Left ventricle myocardium superior (tissue), 1 donor: ENCODE measurements around the gene PSMG2. TPM values are rescaled to one million over a fixed set of nuclear protein-coding genes. Genes with fewer than 3 reads are reported as not detected.

Source experiments
- ATAC-seq: fragments of 200-7000 bp; cut with Tn5 transposase; one replicate; pipeline ENCODE4 v1.9.1; 2020; ENCODE audit warnings: mild to moderate bottlenecking, moderate library complexity
- DNase-seq: peaks from one replicate; pipeline ENCODE4 v3.0.0-alpha.2; 2020
- intact Hi-C: fragments of 100-400 bp; cut with micrococcal nuclease; formaldehyde crosslinking; loops from one replicate; pipeline ENCODE4 v1.11.0; 2022
- total RNA-seq: library from RNA; stranded (reverse); fragmentation: NEBNext Ultra II Directional; extraction: Animal tissue kit (Norgen Biotek cat#: 25700); gene quantifications from one replicate; pipeline ENCODE4 v1.2.1, GENCODE V29; 2021
- donor health status: DM: no; HTN: yes; CAD: no; lungs with severe emphysema.

The PSMG2 gene
- total RNA-seq, 1 donor from 2014 or later, result 40.6 TPM

- no peak for ATAC-seq
- intact Hi-C loops, result no loop called here
- DNase-seq, result no peak
These were observed 822 bp downstream of the PSMG2 start for GRCh38 chr18:12703664-12704063.

GRCh38 chr18:12711446-12711845, 8.6 kb downstream of the PSMG2 start:
- DNase-seq (no peak), ATAC-seq (no peak)
- intact Hi-C loops, result no loop called here

DNA sequence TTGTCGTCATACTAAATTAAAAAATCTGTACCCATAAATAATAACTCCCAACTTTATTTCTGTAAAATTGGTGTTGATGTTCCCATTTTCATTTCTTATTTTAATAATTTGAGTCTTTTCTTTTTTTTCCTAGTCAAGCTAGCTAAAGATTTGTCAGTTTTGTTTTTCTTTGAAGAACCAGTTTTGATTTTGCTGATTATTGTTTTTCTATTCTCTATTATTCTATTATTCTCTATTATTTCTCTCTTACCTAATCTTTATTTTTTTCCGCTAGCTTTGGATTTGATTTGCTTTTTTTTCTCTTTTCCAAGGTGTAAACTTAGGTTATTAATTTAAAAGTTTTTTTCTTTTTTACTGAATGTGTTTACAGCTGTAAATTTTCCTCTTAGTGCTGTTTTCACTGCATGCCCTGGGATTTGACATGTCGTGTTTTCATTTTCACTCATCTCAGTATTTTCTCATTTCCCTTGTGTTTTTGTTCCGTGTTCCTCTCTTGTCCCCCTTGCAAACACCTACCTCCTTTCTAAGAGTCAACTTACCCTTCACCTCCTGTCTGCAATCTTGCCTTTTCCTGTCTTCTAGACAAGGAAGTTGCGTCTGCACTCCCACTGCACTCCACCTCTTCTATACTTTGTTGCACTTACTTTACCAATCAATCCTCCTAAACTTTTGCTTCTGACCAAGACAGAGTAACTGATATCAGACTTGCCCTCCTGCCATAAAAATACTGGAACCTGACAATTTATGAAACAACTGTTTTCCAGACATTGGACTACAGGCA, 18.8 kb downstream of the PSMG2 start:
- intact Hi-C loops, result no loop called here

DNA sequence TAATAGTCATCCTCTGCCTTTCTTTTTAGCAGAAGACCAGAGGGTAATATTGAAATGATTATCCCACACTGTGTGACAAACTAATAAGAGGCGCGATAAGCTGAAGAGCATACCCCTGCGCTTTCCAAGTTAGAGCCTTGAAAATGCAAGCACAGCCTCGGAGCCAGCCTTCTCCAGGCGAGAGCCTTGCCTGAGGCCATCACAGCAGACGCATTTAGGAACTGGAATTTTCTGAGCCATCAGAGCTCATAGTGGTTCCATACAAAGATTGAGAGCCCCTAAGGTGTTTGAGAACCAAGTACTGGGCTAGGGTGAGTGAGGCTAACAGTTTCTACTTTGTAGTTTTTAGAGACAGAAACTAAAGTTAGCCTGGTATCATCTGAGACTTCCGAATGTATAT, 19.9 kb downstream of the PSMG2 start:
- intact Hi-C loops, result no loop called here
- DNase-seq (no peak), ATAC-seq (no peak)

More for the DNA sequence above, 18.8 kb downstream of the PSMG2 start:
- ATAC-seq, result no peak
- no peak for DNase-seq

GRCh38 chr18:12726331-12726730, 23.5 kb downstream of the PSMG2 start:
- intact Hi-C loops, result loop anchor here (5.0 kb wide), 1 partner anchor 206 kb away; no protein-coding TSS in a partner anchor
- ATAC-seq (no peak), DNase-seq (no peak)

- intact Hi-C loops, result loop anchor here (5.0 kb wide), 1 partner anchor 205 kb away; no protein-coding TSS in a partner anchor
- DNase-seq (no peak), ATAC-seq (peak; percentile 54)
These were observed 24.1 kb downstream of the PSMG2 start for GRCh38 chr18:12726774-12727550.

DNA sequence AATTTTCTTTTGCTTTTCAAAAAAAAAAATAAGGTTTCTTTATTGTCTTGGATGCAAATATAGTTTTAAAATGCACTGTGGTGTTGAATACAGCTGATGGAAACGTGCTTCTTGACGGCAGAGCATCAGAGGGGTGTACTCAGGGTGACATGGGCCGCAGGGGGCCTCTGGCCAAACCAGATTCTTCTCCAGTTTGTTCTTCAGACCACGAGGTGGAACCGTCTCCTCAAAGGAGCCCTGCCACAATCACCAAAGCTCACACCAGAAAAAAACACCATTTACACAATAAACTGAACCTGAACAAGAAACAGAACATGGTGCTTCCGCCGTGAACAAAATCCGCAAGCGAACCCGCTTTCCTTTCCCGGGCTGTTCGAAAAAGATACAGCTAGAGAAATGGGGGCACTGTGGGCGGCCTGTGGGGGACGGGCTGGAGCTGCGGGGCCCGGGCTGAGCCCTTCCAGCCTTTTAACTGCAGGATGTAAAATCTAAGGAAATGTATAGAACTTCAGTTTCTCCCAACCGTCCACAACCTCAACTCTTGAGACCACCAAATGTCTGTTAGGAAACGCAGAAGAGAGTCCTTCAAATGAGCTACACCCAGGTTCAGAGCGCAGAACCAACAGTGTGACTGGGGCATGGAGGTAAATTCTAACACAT, 34.5 kb downstream of the PSMG2 start:
- DNase-seq, result no peak
- intact Hi-C loops, result no loop called here
- no peak for ATAC-seq

DNA sequence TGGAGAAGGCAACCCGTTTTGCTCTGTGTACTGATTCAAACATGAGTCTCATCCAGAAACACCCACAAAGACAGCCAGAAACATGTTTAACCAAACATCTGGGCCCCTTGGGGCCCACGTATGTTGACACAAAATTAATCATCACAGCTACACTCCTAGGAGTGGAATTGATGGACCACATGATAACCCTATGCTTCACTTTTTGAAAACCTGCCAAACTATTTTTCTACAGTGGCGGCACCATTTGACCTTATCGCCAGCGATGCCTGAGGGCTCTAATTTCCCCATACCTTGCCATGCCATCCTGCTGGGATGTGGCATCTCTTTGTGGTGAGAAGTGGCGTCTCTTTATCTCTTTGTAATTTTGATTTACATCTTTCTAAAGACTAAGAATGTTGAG, 38.5 kb downstream of the PSMG2 start:
- DNase-seq (no peak), ATAC-seq (no peak)
- intact Hi-C loops, result loop anchor here (5.0 kb wide), 1 partner anchor 191 kb away; no protein-coding TSS in a partner anchor

DNA sequence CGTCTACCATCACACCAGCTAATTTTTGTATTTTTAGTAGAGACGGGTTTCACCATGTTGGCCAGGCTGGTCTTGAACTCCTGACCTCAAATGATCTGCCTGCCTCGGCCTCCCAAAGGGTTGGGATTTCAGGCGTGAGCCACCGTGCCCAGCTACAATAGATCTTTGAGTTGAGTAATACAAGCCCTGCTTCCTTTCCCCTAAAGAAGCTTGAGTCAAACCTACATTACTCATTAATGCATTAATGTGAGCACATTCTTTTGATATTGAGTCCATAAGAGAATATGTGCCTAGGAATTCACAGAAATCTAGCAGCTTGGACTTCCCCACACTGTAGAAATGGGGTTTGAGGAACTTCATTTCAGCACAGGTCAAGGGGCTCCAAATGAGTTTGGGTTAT, 39.6 kb downstream of the PSMG2 start:
- intact Hi-C loops, result loop anchor here (5.0 kb wide), 1 partner anchor 190 kb away; no protein-coding TSS in a partner anchor
- DNase-seq (no peak), ATAC-seq (no peak)

DNA sequence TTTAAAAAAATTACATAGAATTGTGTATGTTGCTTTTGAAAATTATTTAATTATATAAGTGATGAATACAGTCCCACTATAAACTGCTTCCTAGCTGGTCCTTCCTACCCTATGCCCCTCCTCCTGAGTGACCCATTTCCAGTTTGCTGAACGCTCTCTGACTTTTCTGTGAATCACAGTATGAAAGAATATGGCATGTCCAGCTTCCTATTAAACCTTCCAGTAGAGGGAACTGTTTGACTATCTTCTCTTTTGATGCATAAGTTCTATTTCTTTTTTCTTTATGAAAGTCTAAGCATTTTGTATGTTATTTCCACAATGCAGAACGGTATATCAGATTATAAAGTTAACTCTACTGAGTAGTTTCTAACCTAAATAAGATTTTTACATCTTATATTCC, 41.3 kb downstream of the PSMG2 start:
- intact Hi-C loops, result loop anchor here (5.0 kb wide), 1 partner anchor 188 kb away; no protein-coding TSS in a partner anchor
- DNase-seq, result no peak
- ATAC-seq, result peak; percentile 38

DNA sequence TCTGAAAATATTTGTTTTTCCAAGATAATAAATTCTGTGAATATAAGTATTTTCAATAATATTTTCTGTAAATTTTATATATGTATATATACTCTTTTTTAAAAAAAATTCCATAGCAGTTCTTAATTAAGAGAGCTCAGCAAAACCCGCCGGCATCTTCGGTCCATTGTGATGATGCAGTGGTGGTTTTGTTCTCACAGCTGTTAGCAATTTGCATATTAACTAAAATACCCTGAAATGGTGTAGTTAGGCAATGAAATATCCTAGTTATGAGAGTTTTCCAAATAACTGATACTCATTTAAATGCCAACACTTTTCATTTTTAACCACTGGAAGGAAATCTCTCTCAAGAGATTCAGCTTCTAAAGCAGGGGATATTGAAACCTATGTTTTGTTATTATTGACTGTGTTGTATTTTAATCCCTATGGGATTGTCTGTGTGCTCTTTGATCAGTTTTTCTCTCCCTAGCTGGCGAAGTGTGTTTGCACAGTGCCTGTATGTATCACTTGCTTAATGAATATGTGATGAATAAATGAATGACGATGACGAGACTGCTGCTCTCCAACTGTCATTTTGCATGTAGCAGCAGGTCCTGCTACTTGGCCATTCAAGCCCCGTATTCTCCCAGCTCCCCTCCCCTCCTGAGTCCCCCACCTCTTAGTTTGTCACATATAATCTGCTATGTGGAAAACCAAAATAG, 42.4 kb downstream of the PSMG2 start:
- intact Hi-C loops, result no loop called here
- ATAC-seq (no peak), DNase-seq (no peak)

- intact Hi-C loops, result no loop called here
- ATAC-seq, result no peak
- no peak for DNase-seq
These were observed 44.9 kb downstream of the PSMG2 start for GRCh38 chr18:12747530-12748315.

GRCh38 chr18:12748671-12749070, 45.8 kb downstream of the PSMG2 start:
- ATAC-seq (no peak), DNase-seq (no peak)
- intact Hi-C loops, result no loop called here

GRCh38 chr18:12749121-12749520, 46.3 kb downstream of the PSMG2 start:
- no peak for DNase-seq
- ATAC-seq, result no peak
- intact Hi-C loops, result no loop called here

DNA sequence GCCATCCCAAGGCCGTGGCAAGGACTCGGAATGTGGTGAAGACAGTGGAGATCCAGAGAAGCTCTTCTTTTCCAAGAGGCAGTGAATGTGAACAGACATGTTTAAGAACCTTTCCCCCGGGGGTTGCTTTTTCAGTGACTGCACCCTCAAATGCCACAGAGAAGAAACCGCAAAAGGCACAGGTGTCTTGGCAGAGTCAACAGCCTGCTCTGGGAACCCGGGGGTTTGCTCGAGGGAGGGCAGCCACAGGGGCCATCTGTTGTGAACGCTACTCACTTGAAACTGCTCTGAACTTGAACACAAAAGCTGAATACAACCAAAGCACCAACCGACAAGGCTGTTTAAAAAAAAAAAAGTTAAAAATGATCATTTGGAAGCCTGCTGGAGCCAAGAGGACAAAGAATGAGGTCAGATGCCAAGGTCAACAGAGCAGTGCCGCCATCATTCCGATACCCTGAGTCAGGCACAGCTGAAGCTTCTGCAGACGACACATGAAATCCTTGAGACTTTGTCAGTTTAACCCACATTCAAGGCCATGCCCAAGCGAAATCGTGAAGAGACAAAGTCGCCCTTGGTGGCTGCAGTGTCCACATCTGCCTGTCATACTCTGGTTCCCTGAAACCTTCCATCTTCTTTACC, 47.4 kb downstream of the PSMG2 start:
- DNase-seq, result no peak
- intact Hi-C loops, result no loop called here

DNA sequence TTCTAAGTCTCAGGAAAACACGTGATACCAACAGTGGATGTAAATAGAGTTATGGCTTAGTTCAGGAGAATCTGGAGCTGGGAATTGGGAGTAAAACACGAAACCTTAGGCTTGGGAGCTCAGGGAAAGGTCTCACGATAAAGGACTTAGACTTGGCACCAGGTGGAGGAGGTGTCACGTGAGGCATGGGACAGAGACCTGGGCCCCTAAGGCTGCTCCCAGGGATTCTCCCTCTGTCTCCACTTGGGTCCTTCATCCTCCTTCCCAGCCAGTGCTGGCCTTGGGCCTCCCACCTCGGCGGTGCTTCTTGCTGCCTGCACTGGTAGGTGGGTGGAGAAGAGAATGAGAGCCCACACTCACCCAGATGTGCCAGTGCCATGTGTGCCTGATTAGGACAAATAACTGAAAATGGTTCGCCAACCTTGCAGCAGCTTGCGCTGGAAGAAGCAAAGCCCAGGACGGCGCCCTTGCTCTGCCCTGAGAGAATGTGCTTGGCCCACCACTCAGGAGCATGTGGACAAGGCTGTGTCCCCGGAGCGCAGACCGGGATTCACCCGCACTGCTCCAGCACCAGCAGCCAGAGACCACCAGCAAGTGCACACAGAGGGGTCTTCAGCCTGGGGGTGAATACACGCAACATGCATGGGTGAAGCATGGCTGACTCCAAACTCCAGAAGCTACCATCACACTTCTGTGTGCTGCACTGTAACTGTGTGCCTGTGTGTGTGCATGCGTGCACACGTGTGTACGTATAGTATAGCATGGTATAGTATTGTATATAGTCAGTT, 48.1 kb downstream of the PSMG2 start:
- no peak for ATAC-seq
- DNase-seq, result no peak
- intact Hi-C loops, result no loop called here

More for the DNA sequence above, 47.4 kb downstream of the PSMG2 start:
- ATAC-seq, result no peak

- DNase-seq, result no peak
- intact Hi-C loops, result no loop called here
- no peak for ATAC-seq
These were observed 48.7 kb downstream of the PSMG2 start for GRCh38 chr18:12751503-12751884.
